ENCODE data around the gene MYOT. TPM values are rescaled to one million over a fixed set of nuclear protein-coding genes. Genes with fewer than 3 reads are reported as not detected.

Gene MYOT
- total RNA-seq, 4 donors from 2014 or later: 3.2 to 15.8 (median 4.1) TPM; not detected in 1

GRCh38 chr5:137896560-137896959 is 28.9 kb downstream of the MYOT start:
- TF ChIP-seq CTCF (IDR thresholded peaks at IDR 0.05): no peak
- no peak for ATAC-seq (ENCODE audit: low FRiP score)
- no peak for DNase-seq (ENCODE audit: low spot score)

GRCh38 chr5:137899493-137899892 is 31.8 kb downstream of the MYOT start:
- no peak for ATAC-seq (ENCODE audit: low FRiP score)
- TF ChIP-seq CTCF (IDR thresholded peaks at IDR 0.05): no peak
- DNase-seq (ENCODE audit: low spot score): no peak

- TF ChIP-seq CTCF (IDR thresholded peaks at IDR 0.05): no peak
- ATAC-seq (ENCODE audit: low FRiP score): no peak
- no peak for DNase-seq (ENCODE audit: low spot score)
Measured at GRCh38 chr5:137901011-137901817, 33.6 kb downstream of the MYOT start.

- no peak for DNase-seq (ENCODE audit: low spot score)
- TF ChIP-seq CTCF (IDR thresholded peaks at IDR 0.05): no peak
- no peak for ATAC-seq (ENCODE audit: low FRiP score)
Measured at GRCh38 chr5:137902408-137903133, 34.9 kb downstream of the MYOT start.

GRCh38 chr5:137914758-137915157 is 47.1 kb downstream of the MYOT start:
- DNase-seq (ENCODE audit: low spot score) (no peak), ATAC-seq (ENCODE audit: low FRiP score) (no peak)
- TF ChIP-seq CTCF (IDR thresholded peaks at IDR 0.05): no peak

- ATAC-seq (ENCODE audit: low FRiP score) (no peak), DNase-seq (ENCODE audit: low spot score) (no peak)
- no peak for TF ChIP-seq CTCF (IDR thresholded peaks at IDR 0.05)
Measured at GRCh38 chr5:137916923-137917322, 49.3 kb downstream of the MYOT start.

All from omental fat pad (tissue), 4 donors.